Bronchial epithelial cell (primary cell): ENCODE measurements around the gene MYH15. TPM values are rescaled to one million over a fixed set of nuclear protein-coding genes. Genes with fewer than 3 reads are reported as not detected.
A peak's percentile ranks its signal among the peaks of the same experiment; 100 is the strongest.

Experiments used
- DNase-seq: peaks from one replicate; pipeline ENCODE4 v3.0.0-alpha.2; 2010; ENCODE audit warnings: low read depth
- FAIRE-seq: peaks from 2 replicates; lab custom pipeline; 2011; peaks lifted over from hg19 to GRCh38; lab: Jason Lieb, UNC
- H3K27me3 ChIP-seq: 2 replicates; pipeline ENCODE4 v1.5.1; 2011; ENCODE audit warnings: low read length; ENCODE audit not compliant: control insufficient read depth, insufficient read depth
- H3K36me3 ChIP-seq: 2 replicates; pipeline ENCODE4 v1.5.1; 2011; ENCODE audit warnings: low read length; ENCODE audit not compliant: control insufficient read depth, insufficient read depth
- H3K4me3 ChIP-seq: 2 replicates; pipeline ENCODE4 v1.5.1; 2011; ENCODE audit warnings: mild to moderate bottlenecking, low read depth, low read length, control low read depth
- CTCF ChIP-seq: IDR thresholded peaks from 2 replicates; pipeline ENCODE4 v1.5.1; 2011; ENCODE audit warnings: mild to moderate bottlenecking, moderate library complexity, low read length, control low read depth, inconsistent platforms; ENCODE audit not compliant: insufficient read depth, severe bottlenecking
- total RNA-seq: library from RNA; depleted of rRNA; stranded (reverse); fragments of >200 nt; gene quantifications from 2 replicates; pipeline ENCODE4 v1.2.1, GENCODE V29; 2014

MYH15 gene
- total RNA-seq, 1 donor from 2014 or later: under 0.01 TPM

DNA sequence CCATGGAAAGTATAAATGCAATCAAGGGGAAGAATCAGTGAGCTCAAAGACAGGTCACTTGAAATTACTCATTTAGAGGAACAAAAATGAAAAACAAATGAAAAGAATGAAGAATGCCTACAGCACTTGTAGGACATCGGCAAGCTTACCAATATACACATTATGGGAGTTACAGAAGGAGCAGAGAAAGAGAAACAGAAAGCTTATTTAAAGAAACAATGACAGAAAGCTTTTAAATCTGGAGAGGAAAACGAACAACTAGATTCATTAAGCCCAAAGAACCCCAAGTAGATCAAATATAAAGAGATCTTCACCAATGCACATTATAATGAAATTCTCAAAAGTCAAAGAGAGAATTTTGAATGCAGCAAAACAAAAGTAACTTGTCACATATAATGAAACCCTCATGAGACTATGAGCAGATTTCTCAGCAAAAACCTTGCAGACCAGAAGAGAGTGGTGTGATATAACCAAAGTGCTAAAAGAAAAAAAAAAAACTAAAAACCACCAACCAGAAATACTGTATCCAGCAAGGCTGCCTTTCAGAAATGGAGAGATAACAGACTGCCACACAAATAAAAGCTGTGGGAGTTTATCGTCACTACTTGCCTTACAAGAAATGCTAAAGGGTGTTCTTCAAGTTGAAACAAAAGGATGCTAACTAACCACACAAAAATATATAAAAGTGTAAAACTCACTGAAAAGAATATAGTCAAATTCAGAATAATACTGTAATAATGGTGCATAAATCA is 63.1 kb downstream of the MYH15 start:
- DNase-seq (no peak), FAIRE-seq (no peak)
- Histone ChIP-seq H3K4me3 (no peak overlapping the region), H3K27me3 (no peaks in the 10 kb centered on the region), H3K36me3 (no peaks in the 10 kb centered on the region)
- no peak for TF ChIP-seq CTCF

DNA sequence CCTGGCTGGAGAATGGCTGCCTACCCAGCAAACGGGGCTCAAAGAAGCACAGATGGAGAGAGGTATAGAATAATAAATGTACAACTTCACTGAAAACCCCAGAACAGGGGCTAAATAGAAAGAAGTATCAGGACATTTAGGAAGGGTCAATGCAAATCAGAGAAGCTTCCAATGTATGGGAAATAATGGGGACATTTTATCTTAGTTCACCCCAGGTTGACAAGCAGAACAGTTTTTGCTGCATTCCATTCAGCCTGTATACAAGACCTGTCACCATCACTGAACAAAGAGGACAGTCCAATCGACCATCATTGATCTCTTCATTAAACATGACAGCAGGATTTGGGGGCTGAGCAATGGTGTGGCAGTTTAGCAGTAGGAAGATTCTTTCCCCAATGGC is 68.1 kb downstream of the MYH15 start:
- Histone ChIP-seq H3K27me3 (no peaks in the 10 kb centered on the region), H3K36me3 (no peaks in the 10 kb centered on the region), H3K4me3 (no peak overlapping the region)
- no peak for TF ChIP-seq CTCF
- DNase-seq (no peak), FAIRE-seq (no peak)

DNA sequence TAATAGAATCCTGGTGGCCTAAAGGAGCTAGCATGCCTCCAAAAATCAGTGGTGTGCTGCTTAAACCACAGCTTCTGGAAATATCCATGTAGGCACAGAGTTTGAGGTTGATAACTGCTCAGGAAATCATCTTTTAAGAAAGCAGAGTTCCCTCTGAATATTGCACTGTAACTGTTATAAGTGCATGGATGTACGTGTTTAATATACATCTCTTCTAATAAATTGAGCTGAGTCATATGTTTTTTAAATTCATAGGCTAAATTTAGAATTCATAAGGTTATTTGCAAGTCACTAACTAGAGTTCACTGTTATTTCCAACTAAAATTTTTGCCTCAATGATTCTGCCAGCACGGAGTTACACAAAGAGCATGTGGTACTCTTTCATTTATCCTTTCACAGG is 68.9 kb downstream of the MYH15 start:
- FAIRE-seq: no peak
- TF ChIP-seq CTCF: no peak
- no peaks in the 10 kb centered on the region for H3K36me3 ChIP-seq
- DNase-seq: no peak
- no peak overlapping the region for H3K4me3 ChIP-seq
- no peaks in the 10 kb centered on the region for H3K27me3 ChIP-seq

- Histone ChIP-seq H3K36me3 (no peaks in the 10 kb centered on the region), H3K4me3 (no peak overlapping the region), H3K27me3 (no peaks in the 10 kb centered on the region)
- FAIRE-seq: no peak
- TF ChIP-seq CTCF: no peak
- DNase-seq: no peak
Observed at GRCh38 chr3:108441071-108441507, 69.3 kb downstream of the MYH15 start.

DNA sequence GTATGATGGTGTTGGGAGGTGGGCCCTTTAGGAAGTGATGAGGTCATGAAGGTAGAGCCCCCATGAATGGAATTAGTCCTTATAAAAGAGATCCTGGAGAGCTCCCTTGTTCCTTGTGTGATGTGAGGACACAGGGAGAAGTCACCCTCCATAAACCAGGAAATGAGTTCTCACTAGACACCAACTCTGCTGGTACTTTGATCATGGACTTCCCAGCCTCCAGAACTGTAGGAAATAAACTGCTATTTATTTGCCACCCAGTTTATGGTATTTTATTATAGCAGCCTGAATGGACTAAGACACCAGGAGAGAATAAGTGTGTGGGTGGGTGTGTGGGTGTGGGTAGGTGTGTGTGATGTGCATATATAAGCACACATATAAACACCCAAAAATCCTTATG is 71.9 kb downstream of the MYH15 start:
- Histone ChIP-seq H3K36me3 (no peaks in the 10 kb centered on the region), H3K27me3 (no peaks in the 10 kb centered on the region), H3K4me3 (no peak overlapping the region)
- TF ChIP-seq CTCF: no peak
- DNase-seq: no peak
- no peak for FAIRE-seq

DNA sequence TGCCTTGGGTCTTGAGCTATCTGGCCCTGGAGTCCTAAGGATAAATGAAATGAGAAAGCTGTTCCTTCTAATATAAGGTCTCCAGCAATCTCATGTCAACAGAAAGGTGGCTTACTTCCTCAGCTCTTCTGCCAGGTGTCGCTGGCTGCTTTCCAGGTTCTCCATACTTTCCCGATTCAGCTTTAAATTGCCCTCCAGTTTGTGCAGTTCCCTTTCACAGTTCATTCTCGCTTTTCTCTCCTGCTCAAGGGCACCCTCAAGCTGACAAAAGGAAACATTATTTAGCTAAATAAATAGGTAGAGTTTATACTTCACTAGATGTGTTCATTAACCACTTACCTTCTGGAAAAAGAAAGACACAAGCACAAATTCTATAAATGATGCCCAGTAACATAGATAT is 73.0 kb downstream of the MYH15 start:
- Histone ChIP-seq H3K27me3 (no peaks in the 10 kb centered on the region), H3K36me3 (no peaks in the 10 kb centered on the region), H3K4me3 (no peak overlapping the region)
- TF ChIP-seq CTCF: no peak
- DNase-seq (peak; percentile 39), FAIRE-seq (no peak)
